HepG2 (cell line): ENCODE results near the gene MRGPRE.

ENCODE experiments used
- ATF3 ChIP-seq: sonication (generic); formaldehyde crosslinking; IDR thresholded peaks from 2 replicates; pipeline ENCODE4 v1.4.0; 2020; ENCODE audit warnings: missing genetic modification reagents
- ESRRA ChIP-seq: sonication (generic); formaldehyde crosslinking; IDR thresholded peaks from 2 replicates; pipeline ENCODE4 v1.5.1; 2020; ENCODE audit warnings: mild to moderate bottlenecking, low read depth, missing genetic modification reagents
- JUND ChIP-seq: sonication (generic); formaldehyde crosslinking; IDR thresholded peaks from 2 replicates; pipeline ENCODE4 v1.8.0; 2022; ENCODE audit warnings: mild to moderate bottlenecking, missing genetic modification reagents
- KAT2B ChIP-seq: fragments of 150-350 bp; IDR thresholded peaks from 2 replicates; pipeline ENCODE4 v1.6.1; 2014; ENCODE audit warnings: low read depth, low read length, borderline replicate concordance
- POLR2A ChIP-seq, 2 experiments: IDR thresholded peaks; 2 replicates each; pipeline ENCODE4 v1.6.1; 2011; ENCODE audit warnings: low read depth in 2 of 2, low read length in 2 of 2, mild to moderate bottlenecking in 1 of 2, moderate library complexity in 1 of 2; ENCODE audit not compliant: insufficient read depth in 1 of 2
- TBL1XR1 ChIP-seq: fragments of 150-350 bp; IDR thresholded peaks from 2 replicates; pipeline ENCODE4 v1.6.1; 2014; ENCODE audit warnings: borderline replicate concordance, low read length; ENCODE audit not compliant: partially characterized antibody

GRCh38 chr11:3237119-3237518 is 4.9 kb upstream of the MRGPRE start:
- TF ChIP-seq TBL1XR1 (no peak), ATF3 (CRISPR knock-in tag) (no peak), JUND (CRISPR knock-in tag) (no peak), POLR2A (IDR thresholded peaks at IDR 0.05; ENCODE audit: insufficient read depth in 1 of 2, low read depth in 2 of 2, low read length in 2 of 2) (no peak), KAT2B (no peak), ESRRA (CRISPR knock-in tag) (no peak)
